CD4-positive, alpha-beta T cell treated with Interleukin-17A for 1 hour (primary cell): Measurements from ENCODE around the gene IP6K1.
A peak's percentile ranks its signal among the peaks of the same experiment; 100 is the strongest.
"Not testable (repeated sequence)": the region's sequence is repeated elsewhere in the genome, so short reads cannot be mapped to it uniquely, and the experiment has no call there.

ENCODE experiments used
- DNase-seq: peaks from one replicate; pipeline ENCODE4 v3.0.0-alpha.2; 2020

IP6K1 gene

GRCh38 chr3:49705390-49705960, 80.9 kb downstream of the IP6K1 start:
- no peak for DNase-seq

GRCh38 chr3:49704629-49705028, 81.7 kb downstream of the IP6K1 start:
- DNase-seq, result no peak

DNA sequence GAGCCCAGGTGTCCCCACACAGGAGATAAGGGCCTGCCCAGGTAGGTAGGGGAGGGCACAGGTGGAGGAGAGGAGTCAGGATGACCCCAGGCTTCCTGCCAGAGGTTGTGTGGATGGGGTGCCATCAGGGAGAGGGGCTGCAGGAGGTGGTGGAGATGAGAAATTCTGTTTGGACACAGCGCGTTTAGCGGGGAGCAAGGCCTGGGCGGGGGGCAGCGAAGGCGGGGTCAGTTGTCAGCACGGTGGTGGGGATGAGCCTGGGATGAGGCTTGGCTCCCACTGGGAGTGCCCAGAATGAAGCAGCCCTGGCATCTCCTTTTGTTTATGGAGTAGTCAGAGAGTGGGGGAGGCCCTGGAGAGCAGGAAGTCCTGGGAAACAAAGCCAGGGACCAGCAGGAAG, 82.4 kb downstream of the IP6K1 start:
- DNase-seq, result no peak

- DNase-seq, result peak; percentile 76
Measured at GRCh38 chr3:49703443-49703927, 82.9 kb downstream of the IP6K1 start.

- DNase-seq, result no peak
Measured at GRCh38 chr3:49702672-49703071, 83.7 kb downstream of the IP6K1 start.

DNA sequence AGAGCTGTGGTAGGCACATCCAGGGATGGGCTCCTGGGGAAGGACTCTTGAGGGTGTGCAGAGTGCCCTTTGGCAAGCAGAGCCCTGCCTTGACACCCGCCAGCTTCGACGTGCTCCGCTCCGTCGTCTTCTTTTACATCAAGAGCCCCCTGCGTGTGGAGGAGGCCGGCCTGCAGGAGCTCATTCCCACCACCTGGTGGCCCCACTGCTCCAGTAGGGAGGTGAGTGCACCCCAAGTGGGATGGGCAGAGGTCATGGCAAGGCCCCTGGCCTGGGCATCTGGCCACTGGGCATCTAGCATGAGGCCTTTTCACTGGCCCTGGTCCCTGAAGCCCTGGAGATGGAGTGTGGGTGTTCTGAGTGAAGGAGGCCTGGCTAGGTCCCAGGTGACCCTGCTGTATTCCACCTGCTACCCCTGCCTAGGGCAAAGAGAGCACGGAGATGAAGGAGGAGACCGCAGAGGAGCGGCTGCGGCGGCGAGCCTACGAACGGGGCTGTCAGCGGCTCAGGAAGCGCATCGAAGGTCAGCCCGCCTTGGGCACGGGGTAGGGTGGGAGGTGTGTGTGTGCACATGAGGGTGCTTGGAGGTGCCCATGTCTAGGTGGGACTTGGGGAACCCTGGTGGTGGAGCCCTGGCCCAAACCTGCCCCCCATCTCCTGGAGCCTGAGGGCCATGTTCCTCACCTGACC, 84.8 kb downstream of the IP6K1 start:
- DNase-seq, result no peak

DNA sequence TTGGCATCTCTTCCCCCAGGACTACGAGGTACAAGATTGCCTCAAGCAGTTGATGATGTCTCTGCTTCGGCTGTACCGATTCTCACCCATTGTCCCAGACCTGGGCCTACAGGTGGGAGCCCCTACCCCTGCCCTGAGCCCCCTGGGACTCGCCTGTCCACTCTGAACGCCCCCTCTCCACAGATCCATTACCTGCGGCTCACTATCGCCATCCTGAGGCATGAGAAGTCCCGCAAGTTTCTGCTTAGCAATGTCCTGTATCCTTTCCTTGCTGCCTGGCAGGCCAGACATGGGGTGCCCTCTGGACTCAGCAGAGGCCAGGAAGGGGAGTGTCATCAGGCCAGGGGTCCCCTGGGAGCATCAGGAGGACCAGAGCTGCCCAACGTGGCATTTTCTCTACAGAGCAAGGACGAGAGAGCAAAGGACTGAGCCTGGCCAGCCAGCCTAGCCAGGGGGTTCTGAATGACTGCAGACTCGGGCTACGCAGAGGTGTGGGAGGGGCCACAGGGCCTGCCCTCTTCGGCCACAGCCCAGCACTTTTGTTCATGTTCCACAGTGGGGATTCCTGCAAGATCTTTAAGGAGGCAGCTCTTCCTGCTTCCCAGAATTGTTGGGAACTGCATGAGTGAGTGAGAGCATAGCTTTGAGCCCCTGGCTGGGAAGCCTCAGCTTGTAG, 85.8 kb downstream of the IP6K1 start:
- DNase-seq, result no peak

DNA sequence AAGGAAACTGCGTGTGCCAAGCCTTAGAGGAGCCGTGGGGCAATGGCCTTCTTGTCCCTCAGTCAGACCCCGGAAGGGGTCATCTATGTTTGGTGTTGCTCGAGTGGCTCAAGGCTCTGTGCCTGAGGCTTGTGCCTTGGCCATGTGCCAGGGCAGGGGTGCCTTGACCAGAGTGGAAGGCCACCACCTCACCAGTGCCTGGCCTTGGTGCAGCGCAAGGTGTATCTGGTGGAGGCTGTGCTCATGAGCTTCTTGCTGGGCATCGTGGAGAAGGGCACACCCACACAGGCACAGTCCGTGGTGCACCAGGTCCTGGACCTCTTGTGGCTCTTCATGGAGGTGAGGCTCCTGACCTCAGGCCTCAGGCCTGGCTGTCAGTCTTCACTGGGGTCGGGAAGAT, 86.3 kb downstream of the IP6K1 start:
- DNase-seq, result no peak

DNA sequence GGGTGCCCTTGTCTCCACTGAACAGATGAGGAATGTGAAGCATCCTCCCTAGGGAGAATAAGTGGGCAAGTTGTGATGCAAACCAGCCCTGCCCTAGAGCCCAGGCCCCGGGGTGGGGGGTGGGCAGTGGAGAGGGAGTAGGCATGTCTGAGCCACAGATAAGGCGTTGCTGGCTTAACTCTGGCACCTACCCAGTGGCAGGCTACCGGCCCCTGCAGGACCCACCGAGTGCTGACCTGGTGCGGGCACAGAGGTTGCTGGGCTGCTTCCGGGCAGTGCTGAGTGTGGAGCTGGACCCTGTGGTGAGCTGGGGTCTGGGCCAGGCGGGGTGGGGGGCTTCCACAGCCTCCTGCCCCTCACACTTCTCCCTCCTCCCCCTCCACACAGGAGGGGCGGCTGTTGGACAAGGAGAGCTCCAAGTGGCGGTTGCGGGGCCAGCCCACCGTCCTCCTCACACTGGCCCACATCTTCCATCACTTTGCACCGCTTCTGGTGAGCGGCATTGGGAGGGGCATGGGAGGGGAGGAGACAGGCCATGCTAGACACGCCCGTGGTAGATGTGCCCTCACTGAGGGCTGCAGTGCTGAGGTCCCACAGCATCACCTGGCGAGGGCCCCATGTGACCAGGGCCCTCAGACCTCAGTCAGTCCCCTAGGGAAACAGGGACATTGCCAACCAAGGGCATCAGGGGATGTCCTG, 86.9 kb downstream of the IP6K1 start:
- DNase-seq, result no peak

GRCh38 chr3:49695350-49696015, 90.9 kb downstream of the IP6K1 start:
- DNase-seq, result not testable (repeated sequence)

- DNase-seq, result not testable (repeated sequence)
Measured at GRCh38 chr3:49694409-49695070, 91.8 kb downstream of the IP6K1 start.

- DNase-seq, result not testable (repeated sequence)
Measured at GRCh38 chr3:49691481-49691880, 94.9 kb downstream of the IP6K1 start.

- DNase-seq, result not testable (repeated sequence)
Measured at GRCh38 chr3:49690856-49691255, 95.5 kb downstream of the IP6K1 start.

DNA sequence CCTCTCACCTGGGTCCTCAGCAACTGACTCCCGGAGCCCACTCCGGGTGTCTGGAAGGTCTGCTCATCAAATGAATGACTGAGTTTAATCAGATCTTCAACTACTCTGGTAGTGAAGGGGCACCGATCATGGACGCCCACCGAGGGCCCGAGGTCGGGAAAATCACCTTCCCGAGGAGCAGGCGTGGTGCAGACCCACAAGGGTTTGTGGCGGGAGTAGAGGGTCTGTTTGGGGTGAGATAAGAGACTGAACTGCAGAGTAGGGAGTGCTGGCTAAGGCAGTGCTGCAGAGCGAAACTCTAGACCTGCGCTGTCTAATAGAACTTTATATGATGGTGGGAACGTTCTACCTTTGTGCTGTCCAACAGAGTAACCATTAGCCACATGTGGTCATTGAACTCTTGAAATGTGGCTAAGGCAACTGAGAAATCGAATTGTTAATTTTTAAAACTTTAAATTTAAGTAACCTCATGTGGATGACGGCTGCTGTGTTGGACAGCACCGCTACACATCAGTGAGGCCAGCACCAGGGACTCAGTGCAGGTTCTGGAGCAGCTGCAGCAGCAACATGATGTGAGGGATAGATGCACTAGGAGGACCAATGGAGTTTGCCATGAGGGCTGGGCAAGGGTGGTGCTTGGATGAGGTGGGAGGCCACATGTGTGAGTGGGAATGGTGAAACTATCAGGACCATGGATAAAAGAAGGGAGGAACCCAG, 96.3 kb downstream of the IP6K1 start:
- DNase-seq, result not testable (repeated sequence)

DNA sequence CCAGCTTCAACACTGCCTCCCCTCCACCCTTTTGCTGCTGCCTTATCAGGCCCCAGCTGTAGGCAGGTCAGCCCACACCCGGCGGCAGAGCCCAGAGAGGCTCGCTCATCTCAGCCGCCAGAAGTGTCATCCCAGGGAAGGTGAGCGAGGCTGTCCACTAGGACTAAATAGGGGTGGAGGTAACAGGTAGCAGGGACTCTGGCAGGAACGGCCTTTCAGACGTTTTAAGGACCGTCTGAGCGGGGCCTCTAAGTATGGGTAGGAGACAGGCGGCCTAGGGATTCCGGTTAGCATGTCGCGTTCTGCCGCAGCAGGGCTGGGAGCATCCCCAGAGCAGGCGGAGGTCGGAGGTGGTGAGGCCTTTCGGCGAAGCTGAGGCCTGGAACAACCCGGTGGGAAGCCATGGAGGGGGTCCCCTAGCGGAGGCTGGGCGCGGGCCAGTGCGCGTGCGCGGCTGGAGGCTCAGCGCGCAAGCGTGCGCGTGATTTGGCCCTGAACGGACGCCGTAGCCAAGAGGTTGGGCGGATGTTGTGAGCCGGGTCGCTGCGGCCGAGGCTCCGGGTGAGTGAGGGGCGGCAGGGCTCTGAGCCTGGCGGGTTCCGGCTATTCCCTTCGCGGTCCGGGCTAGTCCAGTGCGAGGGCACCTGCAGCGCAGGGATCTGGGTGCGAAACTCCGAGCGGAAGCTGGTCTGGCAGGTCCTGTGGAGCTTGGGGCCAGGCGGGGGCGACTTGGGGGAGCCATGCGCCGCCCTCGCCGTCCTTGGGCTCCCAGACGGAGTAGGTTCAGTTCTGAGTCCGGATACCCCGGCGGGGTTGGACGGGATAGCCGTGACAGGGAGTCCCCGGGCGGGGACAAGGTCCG, 97.1 kb downstream of the IP6K1 start, which contains the start of the genes MST1 and RNF123:
MST1 (minus strand) TSS at position 429 of the 862 bp plus-strand sequence. CDS start 783 bp downstream, outside the sequence.
RNF123 (plus strand) TSS at position 512 of the 862 bp plus-strand sequence. CDS start 1,609 bp downstream, outside the sequence.
- peak; percentile 93 for DNase-seq

DNA sequence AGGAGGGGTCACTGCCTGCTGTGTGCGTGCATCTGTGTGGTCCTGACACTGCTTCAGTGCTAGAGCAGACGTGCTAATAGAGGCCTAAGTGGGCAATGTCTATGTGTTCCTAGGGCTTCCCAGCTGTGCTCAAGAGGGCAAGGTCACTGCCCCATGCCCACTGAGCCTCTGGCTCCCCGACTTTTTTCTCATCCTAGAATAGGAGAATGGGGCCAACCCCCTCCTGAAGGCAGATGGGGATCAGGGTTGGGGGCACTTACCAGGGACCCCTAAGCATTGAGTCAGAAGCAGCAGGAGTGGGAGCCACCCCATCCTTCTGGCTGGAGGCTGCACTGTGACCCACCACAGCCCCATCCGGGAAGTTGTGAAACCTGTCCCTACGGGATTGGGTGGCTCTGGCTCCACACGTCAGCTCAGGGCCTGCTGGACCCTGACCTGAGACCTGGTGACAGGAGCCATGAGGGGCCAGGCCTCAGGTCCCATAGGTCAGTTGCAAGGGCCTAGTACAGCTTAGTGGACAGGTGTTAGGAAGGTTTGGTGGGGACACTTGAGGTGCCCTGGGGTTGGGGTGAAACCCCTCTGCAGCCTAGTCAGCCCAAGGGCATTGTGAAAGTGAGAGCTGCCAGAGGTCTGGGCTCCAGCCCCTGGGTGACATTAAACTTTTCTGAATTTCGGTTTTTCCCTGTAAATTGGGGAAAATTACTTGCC, 97.8 kb downstream of the IP6K1 start:
- not testable (repeated sequence) for DNase-seq

- not testable (repeated sequence) for DNase-seq
Measured at GRCh38 chr3:49687424-49687795, 98.9 kb downstream of the IP6K1 start.

GRCh38 chr3:49686769-49687423, 99.4 kb downstream of the IP6K1 start:
- DNase-seq, result peak; percentile 50

DNA sequence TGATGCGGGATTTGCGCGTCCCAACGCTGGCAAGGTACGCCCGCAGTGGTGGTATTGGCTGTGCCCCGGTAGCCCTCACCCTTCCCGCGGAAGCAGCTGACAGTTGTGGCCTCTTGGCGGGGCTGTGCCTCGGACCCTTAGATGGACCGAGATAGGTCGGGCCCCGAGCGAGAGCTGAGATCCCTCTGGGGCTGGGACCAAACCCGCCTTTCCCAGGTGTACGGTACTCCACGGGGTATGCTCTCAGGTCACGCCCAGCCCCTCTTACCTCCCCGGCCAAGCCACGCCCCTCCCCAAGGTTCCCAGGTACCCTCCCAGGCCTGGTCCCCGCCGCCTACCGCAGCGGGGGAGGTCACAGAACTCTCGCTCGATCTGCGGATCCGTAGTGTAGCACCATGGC, 100.0 kb downstream of the IP6K1 start:
- DNase-seq, result peak; percentile 44
